ENCODE measurements around the gene LCLAT1.

DNA sequence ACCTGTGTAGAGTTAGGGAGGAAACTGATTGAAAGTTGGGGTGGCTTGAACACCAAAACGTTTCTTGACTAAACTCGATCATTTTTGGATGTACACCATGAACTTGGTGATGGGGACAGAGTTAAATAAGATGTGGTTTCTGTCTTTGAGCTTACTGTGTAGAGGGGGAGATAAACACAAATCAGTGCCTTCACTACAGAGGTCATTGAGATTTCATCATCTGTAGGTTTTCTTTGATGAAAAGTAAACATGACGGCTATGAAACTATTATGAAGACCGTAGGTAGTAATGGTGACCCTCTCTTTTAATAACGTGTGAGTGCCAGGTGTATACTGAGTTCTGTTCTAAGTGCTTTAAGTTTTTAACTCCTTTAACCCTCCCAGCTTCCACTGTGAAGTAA lies 6.5 kb downstream of the LCLAT1 start:
- TF ChIP-seq CTCF (optimal IDR thresholded peaks at IDR 0.05 in 1 of 3, IDR thresholded peaks at IDR 0.05 in 1 of 3, conservative IDR thresholded peaks at IDR 0.05 in 1 of 3; ENCODE audit: extremely low read depth in 1 of 3, insufficient read depth in 2 of 3, low read length in 3 of 3) (no peak), EZH2 (IDR thresholded peaks at IDR 0.05; ENCODE audit: low read length) (no peak)
